ENCODE data around the gene SMARCA2. TPM values are rescaled to one million over a fixed set of nuclear protein-coding genes. Genes with fewer than 3 reads are reported as not detected.

Gene SMARCA2
- total RNA-seq, 1 donor from 2014 or later = 238 TPM

GRCh38 chr9:1977026-1977425 is 38.1 kb upstream of the SMARCA2 start:
- Mint-ChIP-seq H3K4me1 (no peaks in the 10 kb centered on the region), H3K27me3 (peaks cover 3% of the 10 kb centered on the region), H3K4me3 (no peak overlapping the region), H3K27ac (no peak overlapping the region), H3K36me3 (ENCODE audit: low read depth) (no peaks in the 10 kb centered on the region), H3K9me3 (peaks cover 12% of the 10 kb centered on the region)
- intact Hi-C loops (cut with micrococcal nuclease) = no loop called here
- CTCF ChIA-PET = no interaction called here
- DNase-seq = no peak
- POLR2A ChIA-PET = no interaction called here
- TF ChIP-seq, protein P1, sequence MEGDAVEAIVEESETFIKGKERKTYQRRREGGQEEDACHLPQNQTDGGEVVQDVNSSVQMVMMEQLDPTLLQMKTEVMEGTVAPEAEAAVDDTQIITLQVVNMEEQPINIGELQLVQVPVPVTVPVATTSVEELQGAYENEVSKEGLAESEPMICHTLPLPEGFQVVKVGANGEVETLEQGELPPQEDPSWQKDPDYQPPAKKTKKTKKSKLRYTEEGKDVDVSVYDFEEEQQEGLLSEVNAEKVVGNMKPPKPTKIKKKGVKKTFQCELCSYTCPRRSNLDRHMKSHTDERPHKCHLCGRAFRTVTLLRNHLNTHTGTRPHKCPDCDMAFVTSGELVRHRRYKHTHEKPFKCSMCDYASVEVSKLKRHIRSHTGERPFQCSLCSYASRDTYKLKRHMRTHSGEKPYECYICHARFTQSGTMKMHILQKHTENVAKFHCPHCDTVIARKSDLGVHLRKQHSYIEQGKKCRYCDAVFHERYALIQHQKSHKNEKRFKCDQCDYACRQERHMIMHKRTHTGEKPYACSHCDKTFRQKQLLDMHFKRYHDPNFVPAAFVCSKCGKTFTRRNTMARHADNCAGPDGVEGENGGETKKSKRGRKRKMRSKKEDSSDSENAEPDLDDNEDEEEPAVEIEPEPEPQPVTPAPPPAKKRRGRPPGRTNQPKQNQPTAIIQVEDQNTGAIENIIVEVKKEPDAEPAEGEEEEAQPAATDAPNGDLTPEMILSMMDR (IDR thresholded peaks at IDR 0.05) = no peak
- no peak for ATAC-seq (ENCODE audit: low read depth)

DNA sequence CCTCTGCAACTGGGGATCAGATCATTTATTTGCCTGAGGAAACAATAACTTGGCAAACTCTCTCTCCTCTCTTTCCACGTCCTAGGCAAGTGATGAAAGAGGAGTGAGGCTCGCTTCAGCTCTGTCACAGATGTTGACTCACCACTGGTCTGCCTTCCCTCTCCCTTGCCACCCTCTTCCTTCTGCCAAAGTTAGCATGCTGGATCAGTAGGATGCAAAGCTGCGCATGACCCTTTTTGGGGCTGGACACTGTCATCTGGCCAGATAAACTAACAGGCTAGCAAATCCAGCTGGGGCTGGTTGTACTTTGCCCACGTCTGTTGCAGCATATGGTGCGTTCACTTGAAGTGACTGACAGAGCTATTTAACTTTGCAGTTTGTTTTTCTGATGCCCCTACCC is 36.2 kb upstream of the SMARCA2 start:
- DNase-seq (no peak), ATAC-seq (ENCODE audit: low read depth) (no peak)
- no peak overlapping the region for H3K27ac Mint-ChIP-seq
- ChIA-PET POLR2A (no interaction called here), CTCF (no interaction called here)
- H3K4me3 Mint-ChIP-seq = no peak overlapping the region
- H3K4me1 Mint-ChIP-seq = no peaks in the 10 kb centered on the region
- no peaks in the 10 kb centered on the region for H3K27me3 Mint-ChIP-seq
- intact Hi-C loops (cut with micrococcal nuclease) = no loop called here
- no peaks in the 10 kb centered on the region for H3K9me3 Mint-ChIP-seq
- H3K36me3 Mint-ChIP-seq (ENCODE audit: low read depth) = no peaks in the 10 kb centered on the region
- TF ChIP-seq, protein P1 (IDR thresholded peaks at IDR 0.05) = no peak

DNA sequence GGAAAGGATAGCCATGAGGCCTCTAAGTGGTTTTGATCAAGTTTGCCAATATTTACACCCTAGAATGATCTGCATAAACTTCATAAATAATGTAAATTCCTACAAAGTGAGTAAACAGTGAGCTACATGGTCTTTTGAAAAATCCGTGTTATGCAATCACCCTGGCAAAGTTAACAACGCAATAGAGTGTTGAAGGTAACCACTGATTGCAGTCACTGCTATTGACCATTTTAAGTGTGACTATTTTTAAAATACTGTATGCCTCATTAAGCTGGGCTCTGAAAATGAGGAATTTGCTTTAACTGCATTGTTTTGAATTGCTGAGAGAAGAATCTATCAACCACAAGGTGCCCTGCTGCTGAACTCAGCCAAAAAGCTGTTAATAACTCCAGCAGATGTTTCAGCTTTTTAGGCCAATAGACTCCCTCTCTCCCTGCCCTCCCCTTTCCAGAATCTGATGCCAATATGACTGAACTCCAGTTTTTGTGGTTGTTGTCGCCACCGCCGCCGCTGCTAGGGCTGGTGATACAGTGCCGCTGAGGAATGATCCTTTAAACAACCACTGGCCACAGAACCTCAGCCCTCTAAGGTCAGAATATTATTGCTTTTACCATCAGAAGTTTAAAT is 35.3 kb upstream of the SMARCA2 start:
- no peak for ATAC-seq (ENCODE audit: low read depth)
- TF ChIP-seq, protein P1 (IDR thresholded peaks at IDR 0.05) = no peak
- intact Hi-C loops (cut with micrococcal nuclease) = no loop called here
- no peak for DNase-seq
- Mint-ChIP-seq H3K27me3 (no peaks in the 10 kb centered on the region), H3K27ac (no peak overlapping the region), H3K9me3 (no peaks in the 10 kb centered on the region), H3K4me1 (no peaks in the 10 kb centered on the region), H3K36me3 (ENCODE audit: low read depth) (no peaks in the 10 kb centered on the region), H3K4me3 (no peak overlapping the region)
- ChIA-PET CTCF (interaction anchor here (1.1 kb wide), 1 partner anchor 114 kb away, joined by 3 read pairs; no protein-coding TSS in a partner anchor), POLR2A (no interaction called here)

DNA sequence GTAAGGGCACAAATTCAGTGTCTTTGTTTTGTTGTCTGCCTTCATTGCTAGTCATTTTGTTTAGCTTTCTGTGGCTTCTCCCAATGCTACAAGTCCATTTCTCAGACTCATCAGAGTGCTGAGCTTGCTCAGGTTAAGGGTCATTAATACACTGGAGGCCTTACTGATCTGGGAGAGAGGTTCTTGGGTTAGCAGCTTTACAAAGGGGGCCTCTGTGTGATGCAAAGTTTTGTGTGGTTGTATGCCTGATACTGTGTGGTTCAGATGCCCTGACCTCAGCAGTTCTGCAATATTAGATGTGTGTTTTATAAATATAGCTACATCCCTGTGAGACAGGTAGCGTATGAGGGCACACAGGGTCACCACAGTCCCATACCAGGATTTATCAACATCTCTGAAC is 34.8 kb upstream of the SMARCA2 start:
- intact Hi-C loops (cut with micrococcal nuclease) = no loop called here
- no peaks in the 10 kb centered on the region for H3K9me3 Mint-ChIP-seq
- no peaks in the 10 kb centered on the region for H3K36me3 Mint-ChIP-seq (ENCODE audit: low read depth)
- no peaks in the 10 kb centered on the region for H3K4me1 Mint-ChIP-seq
- DNase-seq (no peak), ATAC-seq (ENCODE audit: low read depth) (no peak)
- CTCF ChIA-PET = interaction anchor here (1.1 kb wide), 1 partner anchor 114 kb away, joined by 3 read pairs; no protein-coding TSS in a partner anchor
- POLR2A ChIA-PET = no interaction called here
- TF ChIP-seq, protein P1 (IDR thresholded peaks at IDR 0.05) = no peak
- no peak overlapping the region for H3K27ac Mint-ChIP-seq
- H3K4me3 Mint-ChIP-seq = no peak overlapping the region
- H3K27me3 Mint-ChIP-seq = no peaks in the 10 kb centered on the region

GRCh38 chr9:1982074-1982473 is 33.1 kb upstream of the SMARCA2 start:
- intact Hi-C loops (cut with micrococcal nuclease) = no loop called here
- TF ChIP-seq, protein P1 (IDR thresholded peaks at IDR 0.05) = no peak
- H3K4me1 Mint-ChIP-seq = no peaks in the 10 kb centered on the region
- H3K36me3 Mint-ChIP-seq (ENCODE audit: low read depth) = no peaks in the 10 kb centered on the region
- no peak for ATAC-seq (ENCODE audit: low read depth)
- ChIA-PET POLR2A (no interaction called here), CTCF (no interaction called here)
- H3K27me3 Mint-ChIP-seq = no peaks in the 10 kb centered on the region
- no peak overlapping the region for H3K4me3 Mint-ChIP-seq
- no peak for DNase-seq
- no peaks in the 10 kb centered on the region for H3K9me3 Mint-ChIP-seq
- H3K27ac Mint-ChIP-seq = no peak overlapping the region

All from activated B cell treated with CpG ODN at 0.5 μM for 24 hours (primary cell).